Measurements from ENCODE around the gene CYP21A2.
"Not testable (repeated sequence)": the region's sequence is repeated elsewhere in the genome, so short reads cannot be mapped to it uniquely, and the experiment has no call there.

The CYP21A2 gene

DNA sequence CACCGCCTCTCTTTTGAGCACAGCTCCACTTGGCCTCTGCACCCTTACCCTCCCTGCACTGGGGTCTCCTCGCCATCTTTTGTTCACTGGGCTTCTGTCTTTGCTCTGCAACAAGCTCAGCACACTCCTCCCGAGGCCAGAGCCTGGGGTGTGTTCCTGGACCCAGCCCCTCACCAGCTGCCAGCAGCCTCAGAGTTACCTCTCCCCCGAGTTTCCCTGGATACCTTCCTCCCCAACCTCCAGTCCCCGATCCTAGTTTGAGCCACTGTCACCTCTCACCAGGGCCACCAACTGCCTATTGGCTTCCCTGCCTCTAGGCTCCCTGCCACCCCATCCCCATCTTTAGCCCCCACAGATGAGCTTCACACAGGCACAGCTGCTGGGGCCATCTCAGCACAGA is 12.3 kb downstream of the CYP21A2 start:
- no peak for TF ChIP-seq Cebpa-rat (IDR thresholded peaks at IDR 0.05)
- Histone ChIP-seq H3K9me3 (no peaks in the 10 kb centered on the region), H3K9ac (no peak overlapping the region), H3K4me2 (no peak overlapping the region), H3K36me3 (no peaks in the 10 kb centered on the region), H3K27me3 (no peaks in the 10 kb centered on the region), H3K27ac (no peak overlapping the region), H3K4me3 (no peak overlapping the region), H4K20me1 (no peaks in the 10 kb centered on the region), H3K4me1 (peaks cover 32% of the 10 kb centered on the region)

DNA sequence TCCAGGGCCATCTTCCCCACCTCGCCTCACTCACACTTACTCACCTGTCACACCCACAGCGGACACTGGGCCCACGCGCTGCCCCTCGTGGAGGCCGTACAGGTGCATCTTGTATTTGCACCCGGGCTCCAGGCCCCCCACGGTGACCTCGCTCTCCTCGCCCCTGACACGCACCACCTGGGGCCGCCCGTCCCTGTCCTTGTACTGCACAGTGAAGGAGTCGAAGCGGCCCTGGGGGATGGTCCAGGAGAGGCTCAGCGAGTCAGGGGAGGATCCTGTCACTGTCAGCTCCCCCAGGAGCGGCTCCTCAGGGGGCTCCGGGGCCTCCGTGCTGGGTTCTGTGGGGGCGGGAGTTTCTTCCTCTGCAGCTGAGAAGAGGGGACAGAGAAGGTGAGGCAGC is 14.4 kb downstream of the CYP21A2 start:
- not testable (repeated sequence) for H3K9ac ChIP-seq, H3K9me3 ChIP-seq, H3K4me2 ChIP-seq, H3K4me3 ChIP-seq, H3K27me3 ChIP-seq, H3K27ac ChIP-seq, H4K20me1 ChIP-seq, H3K36me3 ChIP-seq
- peaks cover 12% of the 10 kb centered on the region for H3K4me1 ChIP-seq

DNA sequence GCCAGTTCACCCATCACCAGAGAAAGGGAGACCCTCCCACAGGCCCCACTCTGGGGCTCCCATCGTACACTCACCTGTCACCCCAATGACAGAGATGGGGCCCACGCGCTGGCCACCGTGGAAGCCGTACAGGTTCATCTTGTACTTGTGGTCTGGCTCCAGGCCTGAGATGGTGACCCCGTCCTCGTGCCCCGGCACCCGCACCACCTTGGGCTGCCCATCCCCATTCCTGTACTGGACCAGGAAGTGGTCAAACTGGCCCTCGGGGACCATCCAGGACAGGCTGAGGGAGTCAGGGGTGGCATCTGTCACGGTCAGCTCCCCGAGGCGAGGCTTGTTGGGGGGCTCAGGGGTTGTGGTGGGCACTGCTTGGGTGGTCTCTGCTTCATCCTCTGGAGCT is 15.1 kb downstream of the CYP21A2 start:
- H3K4me1 ChIP-seq, H4K20me1 ChIP-seq, H3K27me3 ChIP-seq, H3K36me3 ChIP-seq, H3K27ac ChIP-seq, H3K4me3 ChIP-seq, H3K4me2 ChIP-seq, H3K9me3 ChIP-seq, H3K9ac ChIP-seq: not testable (repeated sequence)

DNA sequence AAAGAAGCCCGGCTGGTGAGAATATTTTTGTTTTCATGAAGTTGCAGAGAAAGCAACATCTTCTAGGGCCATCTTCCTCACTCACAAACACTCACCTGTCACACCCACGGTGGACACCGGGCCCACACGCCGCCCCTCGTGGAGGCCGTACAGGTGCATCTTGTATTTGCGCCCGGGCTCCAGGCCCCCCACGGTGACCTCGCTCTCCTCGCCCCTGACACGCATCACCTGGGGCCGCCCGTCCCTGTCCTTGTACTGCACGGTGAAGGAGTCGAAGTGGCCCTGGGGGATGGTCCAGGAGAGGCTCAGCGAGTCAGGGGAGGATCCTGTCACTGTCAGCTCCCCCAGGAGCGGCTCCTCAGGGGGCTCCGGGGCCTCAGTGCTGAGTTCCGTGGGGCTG is 17.5 kb downstream of the CYP21A2 start:
- H3K36me3 ChIP-seq, H3K27me3 ChIP-seq: not testable (repeated sequence)

DNA sequence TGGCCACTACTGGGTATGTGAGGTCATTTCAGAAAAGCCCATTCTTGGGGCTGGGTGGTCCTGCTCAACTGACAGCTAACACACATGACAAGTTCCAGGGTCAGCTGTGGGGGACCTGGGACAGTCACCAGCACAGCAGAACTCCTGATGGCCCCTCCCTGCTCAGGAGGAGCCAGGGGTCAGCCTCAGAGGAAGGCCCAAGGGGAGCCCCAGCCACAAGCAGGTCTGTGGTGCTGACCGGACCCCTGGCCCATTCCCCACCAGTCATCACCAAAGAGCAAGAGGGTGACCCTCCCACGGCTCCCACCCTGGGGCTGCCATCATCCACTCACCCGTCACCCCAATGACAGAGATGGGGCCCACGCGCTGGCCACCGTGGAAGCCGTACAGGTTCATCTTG is 18.0 kb downstream of the CYP21A2 start:
- H3K9me3 ChIP-seq = no peaks in the 10 kb centered on the region
- H3K4me2 ChIP-seq = no peak overlapping the region
- no peak overlapping the region for H3K4me3 ChIP-seq
- H3K36me3 ChIP-seq = no peaks in the 10 kb centered on the region
- H3K27ac ChIP-seq = no peak overlapping the region
- no peak overlapping the region for H3K9ac ChIP-seq
- H3K4me1 ChIP-seq = peaks cover 6% of the 10 kb centered on the region; the same call in 1 of the 2 replicates
- H3K27me3 ChIP-seq = no peaks in the 10 kb centered on the region
- no peak for TF ChIP-seq Cebpa-rat (IDR thresholded peaks at IDR 0.05)
- H4K20me1 ChIP-seq = no peaks in the 10 kb centered on the region

More for the DNA sequence above, 17.5 kb downstream of the CYP21A2 start:
- not testable (repeated sequence) for H3K9me3 ChIP-seq, H3K9ac ChIP-seq, H4K20me1 ChIP-seq, H3K27ac ChIP-seq, H3K4me1 ChIP-seq, H3K4me3 ChIP-seq, H3K4me2 ChIP-seq

DNA sequence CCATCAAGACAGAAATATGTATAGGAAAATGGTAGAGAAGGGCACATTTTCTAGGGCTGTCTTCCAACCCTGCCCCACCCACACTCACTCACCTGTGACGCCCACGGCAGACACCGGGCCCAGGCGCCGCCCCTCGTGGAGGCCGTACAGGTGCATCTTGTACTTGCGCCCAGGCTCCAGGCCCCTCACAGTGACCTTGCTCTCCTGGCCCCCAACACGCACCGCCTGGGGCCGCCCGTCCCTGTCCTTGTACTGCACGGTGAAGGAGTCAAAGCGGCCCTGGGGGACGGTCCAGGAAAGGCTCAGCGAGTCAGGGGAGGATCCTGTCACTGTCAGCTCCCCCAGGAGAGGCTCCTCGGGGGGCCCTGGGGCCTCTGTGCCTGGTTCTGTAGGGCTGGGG is 19.8 kb downstream of the CYP21A2 start:
- no peaks in the 10 kb centered on the region for H3K9me3 ChIP-seq
- H3K4me1 ChIP-seq = peaks cover 1% of the 10 kb centered on the region; the same call in 1 of the 2 replicates
- H3K27ac ChIP-seq = no peak overlapping the region
- no peaks in the 10 kb centered on the region for H3K36me3 ChIP-seq
- H3K9ac ChIP-seq = no peak overlapping the region
- TF ChIP-seq Cebpa-rat (IDR thresholded peaks at IDR 0.05) = no peak
- no peak overlapping the region for H3K4me2 ChIP-seq
- H3K4me3 ChIP-seq = no peak overlapping the region
- no peaks in the 10 kb centered on the region for H4K20me1 ChIP-seq
- H3K27me3 ChIP-seq = no peaks in the 10 kb centered on the region

DNA sequence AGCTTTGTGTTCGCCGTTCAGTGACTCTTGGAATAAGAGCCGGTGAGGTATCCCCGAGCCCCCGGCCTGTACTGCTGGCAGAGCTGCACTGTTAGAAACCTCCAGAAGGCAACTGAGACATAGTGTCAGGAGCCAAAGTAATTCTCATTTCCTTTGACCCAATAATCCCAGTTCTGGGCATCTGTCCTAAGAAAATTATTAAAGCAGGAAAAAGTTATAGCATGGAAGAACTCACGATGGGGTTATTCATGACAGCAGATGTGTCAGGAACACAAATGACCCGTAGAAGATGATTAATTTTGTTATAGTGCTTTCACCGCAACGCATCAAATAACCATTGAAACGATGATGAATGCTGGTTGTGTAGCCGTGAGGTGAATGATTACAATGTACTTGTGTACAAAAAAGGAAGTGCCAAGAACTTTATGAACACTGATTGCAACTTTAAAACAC is 20.3 kb downstream of the CYP21A2 start:
- H3K4me2 ChIP-seq = no peak overlapping the region
- H3K27ac ChIP-seq = no peak overlapping the region
- no peaks in the 10 kb centered on the region for H3K4me1 ChIP-seq
- no peaks in the 10 kb centered on the region for H3K36me3 ChIP-seq
- H3K9ac ChIP-seq = no peak overlapping the region
- no peak overlapping the region for H3K4me3 ChIP-seq
- no peaks in the 10 kb centered on the region for H4K20me1 ChIP-seq
- no peaks in the 10 kb centered on the region for H3K9me3 ChIP-seq
- TF ChIP-seq Cebpa-rat (IDR thresholded peaks at IDR 0.05) = no peak
- H3K27me3 ChIP-seq = no peaks in the 10 kb centered on the region

DNA sequence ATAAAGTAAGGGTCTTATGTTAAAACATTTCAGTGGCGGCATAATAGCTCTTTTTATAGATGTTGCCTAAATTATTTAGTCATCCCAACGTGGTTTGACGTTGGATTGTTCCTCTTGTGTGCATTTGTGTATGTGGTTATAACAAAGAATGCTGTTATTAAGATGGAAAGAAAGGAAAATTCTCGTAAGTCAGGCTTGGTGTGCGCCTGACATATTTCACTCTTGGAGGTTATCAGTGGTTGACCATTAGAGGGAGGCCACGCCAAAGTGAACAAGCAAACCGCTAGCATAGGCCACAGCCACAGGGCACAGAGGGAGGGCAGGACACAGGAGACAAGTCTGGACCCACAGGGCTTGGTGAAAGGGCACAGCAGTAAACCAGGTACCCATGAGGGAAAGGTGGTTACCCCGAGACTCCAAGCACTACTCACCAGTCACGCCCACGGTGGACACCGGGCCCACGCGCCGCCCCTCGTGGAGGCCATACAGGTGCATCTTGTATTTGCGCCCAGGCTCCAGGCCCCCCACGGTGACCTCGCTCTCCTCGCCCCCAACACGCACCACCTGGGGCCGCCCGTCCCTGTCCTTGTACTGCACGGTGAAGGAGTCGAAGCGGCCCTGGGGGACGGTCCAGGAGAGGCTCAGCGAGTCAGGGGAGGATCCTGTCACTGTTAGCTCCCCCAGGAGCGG is 22.9 kb downstream of the CYP21A2 start:
- Histone ChIP-seq H3K27me3 (no peaks in the 10 kb centered on the region), H3K4me1 (no peaks in the 10 kb centered on the region), H3K4me2 (no peak overlapping the region), H3K36me3 (no peaks in the 10 kb centered on the region), H3K4me3 (no peak overlapping the region), H4K20me1 (no peaks in the 10 kb centered on the region), H3K9me3 (no peaks in the 10 kb centered on the region), H3K27ac (no peak overlapping the region), H3K9ac (no peak overlapping the region)
- no peak for TF ChIP-seq Cebpa-rat (IDR thresholded peaks at IDR 0.05)

DNA sequence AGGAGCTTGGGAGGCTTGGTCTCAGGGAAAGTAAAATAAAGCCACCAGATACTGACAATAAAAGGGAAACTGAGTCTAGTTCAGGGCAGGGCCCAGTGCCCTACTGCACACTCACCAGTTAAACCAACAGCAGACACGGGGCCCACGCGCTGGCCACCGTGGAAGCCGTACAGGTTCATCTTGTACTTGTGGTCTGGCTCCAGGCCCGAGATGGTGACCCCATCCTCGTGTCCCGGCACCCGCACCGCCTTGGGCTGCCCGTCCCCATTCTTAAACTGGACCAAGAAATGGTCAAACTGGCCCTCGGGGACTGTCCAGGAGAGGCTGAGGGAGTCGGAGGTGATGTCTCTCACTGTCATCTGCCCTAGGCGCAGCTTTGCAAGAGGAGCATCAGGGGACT is 26.5 kb downstream of the CYP21A2 start:
- H3K4me2 ChIP-seq = no peak overlapping the region
- H3K4me1 ChIP-seq = no peaks in the 10 kb centered on the region
- no peak overlapping the region for H3K9ac ChIP-seq
- no peak for TF ChIP-seq Cebpa-rat (IDR thresholded peaks at IDR 0.05)
- no peaks in the 10 kb centered on the region for H4K20me1 ChIP-seq
- H3K4me3 ChIP-seq = no peak overlapping the region
- no peak overlapping the region for H3K27ac ChIP-seq
- no peaks in the 10 kb centered on the region for H3K27me3 ChIP-seq
- H3K36me3 ChIP-seq = no peaks in the 10 kb centered on the region
- H3K9me3 ChIP-seq = no peaks in the 10 kb centered on the region

DNA sequence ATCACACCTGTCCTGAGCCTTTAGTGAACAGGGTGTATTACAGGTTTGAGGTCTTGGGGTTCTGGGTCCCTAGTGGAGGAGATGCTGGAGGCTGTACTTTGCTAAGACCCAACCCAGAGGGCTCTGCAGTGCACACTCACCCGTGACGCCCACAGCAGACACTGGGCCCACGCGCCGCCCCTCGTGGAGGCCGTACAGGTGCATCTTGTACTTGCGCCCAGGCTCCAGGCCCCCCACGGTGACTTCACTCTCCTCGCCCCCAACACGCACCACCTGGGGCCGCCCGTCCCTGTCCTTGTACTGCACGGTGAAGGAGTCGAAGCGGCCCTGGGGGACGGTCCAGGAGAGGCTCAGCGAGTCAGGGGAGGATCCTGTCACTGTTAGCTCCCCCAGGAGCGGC is 29.3 kb downstream of the CYP21A2 start:
- H3K9me3 ChIP-seq, H3K9ac ChIP-seq, H3K4me3 ChIP-seq, H4K20me1 ChIP-seq, H3K27ac ChIP-seq, H3K36me3 ChIP-seq, H3K4me1 ChIP-seq, H3K4me2 ChIP-seq, H3K27me3 ChIP-seq: not testable (repeated sequence)

DNA sequence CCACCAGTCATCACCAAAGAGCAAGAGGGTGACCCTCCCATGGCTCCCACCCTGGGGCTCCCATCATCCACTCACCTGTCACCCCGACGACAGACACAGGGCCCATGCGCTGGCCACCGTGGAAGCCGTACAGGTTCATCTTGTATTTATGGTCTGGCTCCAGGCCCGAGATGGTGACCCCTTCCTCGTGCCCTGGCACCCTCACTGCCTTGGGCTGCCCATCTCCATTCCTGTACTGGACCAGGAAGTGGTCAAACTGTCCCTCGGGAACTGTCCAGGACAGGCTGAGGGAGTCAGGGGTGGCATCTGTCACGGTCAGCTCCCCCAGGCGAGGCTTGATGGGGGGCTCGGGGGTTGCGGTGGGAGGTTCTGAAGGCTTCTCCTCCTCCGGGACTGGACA is 30.1 kb downstream of the CYP21A2 start:
- H3K4me2 ChIP-seq, H3K27me3 ChIP-seq, H3K9ac ChIP-seq, H3K9me3 ChIP-seq, H3K4me3 ChIP-seq, H4K20me1 ChIP-seq, H3K36me3 ChIP-seq, H3K4me1 ChIP-seq, H3K27ac ChIP-seq: not testable (repeated sequence)
